ENCODE data around the gene DDR2.
"Not testable (repeated sequence)": the region's sequence is repeated elsewhere in the genome, so short reads cannot be mapped to it uniquely, and the experiment has no call there.

The DDR2 gene

GRCh38 chr1:162632217-162632666 lies at the start of gene DDR2:
Gene DDR2, plus strand, starts transcription at chr1:162632464. Its CDS starts 86,600 bp downstream, at chr1:162719064.
- TF ChIP-seq, protein P1, sequence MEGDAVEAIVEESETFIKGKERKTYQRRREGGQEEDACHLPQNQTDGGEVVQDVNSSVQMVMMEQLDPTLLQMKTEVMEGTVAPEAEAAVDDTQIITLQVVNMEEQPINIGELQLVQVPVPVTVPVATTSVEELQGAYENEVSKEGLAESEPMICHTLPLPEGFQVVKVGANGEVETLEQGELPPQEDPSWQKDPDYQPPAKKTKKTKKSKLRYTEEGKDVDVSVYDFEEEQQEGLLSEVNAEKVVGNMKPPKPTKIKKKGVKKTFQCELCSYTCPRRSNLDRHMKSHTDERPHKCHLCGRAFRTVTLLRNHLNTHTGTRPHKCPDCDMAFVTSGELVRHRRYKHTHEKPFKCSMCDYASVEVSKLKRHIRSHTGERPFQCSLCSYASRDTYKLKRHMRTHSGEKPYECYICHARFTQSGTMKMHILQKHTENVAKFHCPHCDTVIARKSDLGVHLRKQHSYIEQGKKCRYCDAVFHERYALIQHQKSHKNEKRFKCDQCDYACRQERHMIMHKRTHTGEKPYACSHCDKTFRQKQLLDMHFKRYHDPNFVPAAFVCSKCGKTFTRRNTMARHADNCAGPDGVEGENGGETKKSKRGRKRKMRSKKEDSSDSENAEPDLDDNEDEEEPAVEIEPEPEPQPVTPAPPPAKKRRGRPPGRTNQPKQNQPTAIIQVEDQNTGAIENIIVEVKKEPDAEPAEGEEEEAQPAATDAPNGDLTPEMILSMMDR (conservative IDR thresholded peaks at IDR 0.05; ENCODE audit: control insufficient read depth, insufficient read depth, low read depth, low read length): no peak
- DNase-seq (ENCODE audit: low read depth): peak; percentile 98
- peak within 1 kb of the TSS; percentile 84 for H3K4me3 ChIP-seq (ENCODE audit: control insufficient read depth, low read depth, low read length)

GRCh38 chr1:162582901-162583300 lies 49.4 kb upstream of the DDR2 start:
- H3K4me3 ChIP-seq (ENCODE audit: control insufficient read depth, low read depth, low read length); DNase-seq (ENCODE audit: low read depth): not testable (repeated sequence)

DNA sequence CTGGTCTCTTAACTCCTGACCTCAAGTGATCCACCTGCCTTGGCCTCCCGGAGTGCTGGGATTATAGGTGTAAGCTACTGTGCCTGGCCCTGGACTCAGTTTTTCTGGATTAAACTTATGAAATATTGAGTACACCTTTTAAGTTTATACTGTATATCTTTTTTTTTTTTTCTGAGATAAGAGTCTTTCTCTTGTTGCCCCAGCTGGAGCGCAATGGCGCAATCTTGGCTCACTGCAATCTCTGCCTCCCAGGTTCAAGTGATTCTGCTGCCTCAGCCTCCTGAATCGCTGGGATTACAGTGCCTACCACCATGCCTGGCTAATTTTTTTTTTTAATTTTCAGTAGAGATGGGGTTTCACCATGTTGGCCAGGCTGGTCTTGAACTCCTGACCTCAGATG lies 47.2 kb upstream of the DDR2 start:
- not testable (repeated sequence) for H3K4me3 ChIP-seq (ENCODE audit: control insufficient read depth, low read depth, low read length); DNase-seq (ENCODE audit: low read depth)

DNA sequence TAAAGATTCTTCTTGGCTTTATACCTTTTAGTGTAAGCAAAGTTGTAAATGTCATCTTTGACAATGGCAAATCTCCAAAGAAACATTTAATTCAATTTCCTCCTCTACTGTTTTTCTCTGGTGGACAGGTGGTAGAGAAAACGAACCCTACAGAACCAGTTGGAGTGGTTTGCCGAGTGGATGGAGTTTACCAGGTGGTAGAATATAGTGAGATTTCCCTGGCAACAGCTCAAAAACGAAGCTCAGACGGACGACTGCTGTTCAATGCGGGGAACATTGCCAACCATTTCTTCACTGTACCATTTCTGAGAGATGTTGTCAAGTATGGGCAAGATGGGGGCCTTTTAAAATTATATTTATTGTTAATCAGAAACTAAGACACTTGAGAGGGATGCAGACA lies 44.9 kb upstream of the DDR2 start:
- TF ChIP-seq, protein P1 (conservative IDR thresholded peaks at IDR 0.05; ENCODE audit: control insufficient read depth, insufficient read depth, low read depth, low read length): no peak
- H3K4me3 ChIP-seq (ENCODE audit: control insufficient read depth, low read depth, low read length): no peak overlapping the region
- DNase-seq (ENCODE audit: low read depth): no peak

GRCh38 chr1:162587761-162588260 lies 44.5 kb upstream of the DDR2 start:
- no peak for DNase-seq (ENCODE audit: low read depth)
- TF ChIP-seq, protein P1 (conservative IDR thresholded peaks at IDR 0.05; ENCODE audit: control insufficient read depth, insufficient read depth, low read depth, low read length): no peak
- H3K4me3 ChIP-seq (ENCODE audit: control insufficient read depth, low read depth, low read length): no peak overlapping the region

DNA sequence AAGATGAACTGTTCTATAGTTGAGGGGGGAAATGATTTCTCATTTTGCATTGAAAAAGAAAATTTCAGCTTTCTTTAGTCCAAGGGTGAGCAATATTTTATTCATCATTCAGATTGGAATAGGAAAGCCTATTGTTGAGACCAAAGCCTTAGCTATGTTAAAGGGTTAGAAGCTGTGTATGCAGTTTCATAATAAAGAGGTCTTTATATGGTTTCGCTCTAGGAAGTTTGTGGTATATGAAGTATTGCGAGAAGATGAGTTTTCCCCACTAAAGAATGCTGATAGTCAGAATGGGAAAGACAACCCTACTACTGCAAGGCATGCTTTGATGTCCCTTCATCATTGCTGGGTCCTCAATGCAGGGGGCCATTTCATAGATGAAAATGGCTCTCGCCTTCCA lies 42.2 kb upstream of the DDR2 start:
- TF ChIP-seq, protein P1 (conservative IDR thresholded peaks at IDR 0.05; ENCODE audit: control insufficient read depth, insufficient read depth, low read depth, low read length): no peak
- H3K4me3 ChIP-seq (ENCODE audit: control insufficient read depth, low read depth, low read length): no peak overlapping the region
- no peak for DNase-seq (ENCODE audit: low read depth)

GRCh38 chr1:162590686-162591085 lies 41.6 kb upstream of the DDR2 start:
- TF ChIP-seq, protein P1 (conservative IDR thresholded peaks at IDR 0.05; ENCODE audit: control insufficient read depth, insufficient read depth, low read depth, low read length): no peak
- no peak for DNase-seq (ENCODE audit: low read depth)
- no peak overlapping the region for H3K4me3 ChIP-seq (ENCODE audit: control insufficient read depth, low read depth, low read length)

- DNase-seq (ENCODE audit: low read depth): no peak
Measured at GRCh38 chr1:162596514-162597170, 35.6 kb upstream of the DDR2 start.

More at GRCh38 chr1:162596514-162597170, 35.6 kb upstream of the DDR2 start:
- TF ChIP-seq, protein P1 (conservative IDR thresholded peaks at IDR 0.05; ENCODE audit: control insufficient read depth, insufficient read depth, low read depth, low read length): no peak
- H3K4me3 ChIP-seq (ENCODE audit: control insufficient read depth, low read depth, low read length): no peak overlapping the region
